Mucosa of stomach (tissue), 1 donor: ENCODE measurements around the gene CUEDC1.

Experiments used
- H3K27me3 ChIP-seq: one replicate; pipeline ENCODE4 v1.7.0; 2013; ENCODE audit warnings: mild to moderate bottlenecking, low read length; ENCODE audit not compliant: control insufficient read depth, insufficient read depth
- H3K36me3 ChIP-seq: one replicate; pipeline ENCODE4 v1.7.0; 2013; ENCODE audit warnings: low read length; ENCODE audit not compliant: control insufficient read depth, insufficient read depth
- H3K4me1 ChIP-seq: one replicate; pipeline ENCODE4 v1.7.0; 2013; ENCODE audit warnings: mild to moderate bottlenecking, low read length; ENCODE audit not compliant: control insufficient read depth, insufficient read depth
- H3K4me3 ChIP-seq: one replicate; pipeline ENCODE4 v1.7.0; 2013; ENCODE audit warnings: low read length
- H3K9ac ChIP-seq: one replicate; pipeline ENCODE4 v1.7.0; 2013; ENCODE audit warnings: mild to moderate bottlenecking, low read length, moderate library complexity
- H3K9me3 ChIP-seq: one replicate; pipeline ENCODE4 v1.7.0; 2013; ENCODE audit warnings: mild to moderate bottlenecking, low read length, moderate library complexity; ENCODE audit not compliant: control insufficient read depth
- donor health status: Pancreatic carcinoma.

Gene CUEDC1

GRCh38 chr17:57819285-57819684 is 135.9 kb downstream of the CUEDC1 start:
- Histone ChIP-seq H3K4me3 (no peak overlapping the region), H3K9ac (no peak overlapping the region), H3K27me3 (peaks cover 3% of the 10 kb centered on the region)

GRCh38 chr17:57818066-57818465 is 137.1 kb downstream of the CUEDC1 start:
- no peaks in the 10 kb centered on the region for H3K27me3 ChIP-seq
- H3K4me3 ChIP-seq: no peak overlapping the region
- no peaks in the 10 kb centered on the region for H3K4me1 ChIP-seq
- H3K36me3 ChIP-seq: no peaks in the 10 kb centered on the region
- no peaks in the 10 kb centered on the region for H3K9me3 ChIP-seq
- H3K9ac ChIP-seq: no peak overlapping the region

More at GRCh38 chr17:57819285-57819684, 135.9 kb downstream of the CUEDC1 start:
- no peaks in the 10 kb centered on the region for H3K36me3 ChIP-seq
- H3K4me1 ChIP-seq: no peaks in the 10 kb centered on the region
- no peaks in the 10 kb centered on the region for H3K9me3 ChIP-seq

GRCh38 chr17:57817299-57817698 is 137.9 kb downstream of the CUEDC1 start:
- Histone ChIP-seq H3K27me3 (no peaks in the 10 kb centered on the region), H3K9ac (no peak overlapping the region), H3K4me1 (no peaks in the 10 kb centered on the region), H3K36me3 (no peaks in the 10 kb centered on the region), H3K4me3 (no peak overlapping the region), H3K9me3 (no peaks in the 10 kb centered on the region)

- H3K27me3 ChIP-seq: no peaks in the 10 kb centered on the region
- no peaks in the 10 kb centered on the region for H3K36me3 ChIP-seq
- H3K9ac ChIP-seq: no peak overlapping the region
These were observed 140.8 kb downstream of the CUEDC1 start for GRCh38 chr17:57814421-57814820.

DNA sequence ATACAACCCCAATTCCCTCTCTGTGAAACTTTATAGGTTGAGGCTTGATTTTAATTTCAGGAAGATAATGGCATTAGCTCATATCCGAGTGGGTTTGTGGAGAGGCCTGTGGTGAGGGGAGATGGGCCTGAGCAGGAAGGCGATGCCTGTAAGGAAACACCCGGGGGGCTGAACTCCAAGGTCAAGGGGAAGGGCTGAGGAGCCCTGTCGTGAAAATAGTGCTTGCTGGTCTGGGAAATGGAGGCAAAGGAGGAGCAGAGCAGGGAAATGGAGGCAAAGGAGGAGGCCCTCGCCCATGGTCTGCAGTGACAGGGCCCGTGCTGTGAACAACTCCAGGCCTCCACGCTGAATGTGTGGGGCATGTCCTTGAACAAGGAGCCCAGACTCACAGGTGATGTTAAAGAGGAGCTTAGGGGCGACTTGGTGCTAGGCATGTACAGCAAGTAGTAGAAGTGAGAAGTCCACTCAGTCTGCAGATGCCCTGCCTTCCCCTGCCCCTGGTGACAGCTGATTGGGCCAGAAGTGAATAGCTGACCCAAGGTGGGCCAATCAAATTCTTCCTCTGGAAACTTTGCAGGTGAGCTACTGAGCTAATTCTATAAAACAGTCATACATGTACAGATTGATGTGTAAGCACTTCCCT is 143.5 kb downstream of the CUEDC1 start:
- Histone ChIP-seq H3K9ac (no peak overlapping the region), H3K4me3 (no peak overlapping the region), H3K27me3 (no peaks in the 10 kb centered on the region), H3K4me1 (peaks cover 5% of the 10 kb centered on the region), H3K9me3 (no peaks in the 10 kb centered on the region), H3K36me3 (no peaks in the 10 kb centered on the region)

More at GRCh38 chr17:57814421-57814820, 140.8 kb downstream of the CUEDC1 start:
- Histone ChIP-seq H3K4me3 (no peak overlapping the region), H3K9me3 (no peaks in the 10 kb centered on the region), H3K4me1 (peaks cover 5% of the 10 kb centered on the region)
